Prostate gland (tissue), 2 donors: Measurements from ENCODE around the gene CRYBB3.

Experiments used
- POLR2A ChIP-seq: fragments of 450-650 bp; IDR thresholded peaks from one replicate; pipeline ENCODE4 v1.6.1; 2016; ENCODE audit warnings: antibody characterized with exemption, mild to moderate bottlenecking
- POLR2AphosphoS5 ChIP-seq: sonication (generic); formaldehyde crosslinking; IDR thresholded peaks from one replicate; pipeline ENCODE4 v1.6.1; 2017; ENCODE audit warnings: antibody characterized with exemption
- TF ChIP-seq, protein P1 (sequence below), 4 experiments: fragments of 200-600 bp in 2 of 4; fragments of 450-650 bp in 2 of 4; sonication (generic) in 2 of 4; IDR thresholded peaks; 1 replicate in 3 of 4; 2 replicates in 1 of 4; pipeline ENCODE4 v1.5.1; 2016 to 2019; ENCODE audit warnings: antibody characterized with exemption in 4 of 4, mild to moderate bottlenecking in 2 of 4, moderate library complexity in 2 of 4

DNA sequence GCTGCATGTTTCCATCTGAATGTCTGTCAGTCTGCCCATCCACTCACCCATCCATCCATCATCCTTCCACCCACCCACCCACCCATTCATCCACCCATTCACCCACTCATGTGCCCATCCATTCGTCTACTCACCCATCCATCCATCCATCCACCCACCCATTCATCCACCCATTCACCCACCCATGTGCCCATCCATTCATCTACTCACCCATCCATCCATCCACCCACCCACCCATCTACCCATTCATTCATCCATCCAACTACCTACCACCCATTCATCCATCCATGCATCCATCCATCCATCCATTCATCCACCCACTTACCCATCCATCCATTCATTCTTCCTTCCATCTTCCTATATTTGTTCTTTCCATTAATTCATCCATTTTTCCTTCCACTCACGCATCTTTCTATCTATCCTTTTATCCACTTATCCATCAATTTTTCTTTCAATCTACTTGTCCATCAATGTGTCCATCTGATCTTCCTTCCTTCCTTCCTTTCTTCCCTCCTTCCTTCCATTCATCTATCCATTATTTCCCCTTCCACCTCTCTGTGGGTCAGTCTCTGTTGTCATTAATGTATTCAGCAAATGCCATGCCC, 8.0 kb downstream of the CRYBB3 start:
- TF ChIP-seq, protein P1, sequence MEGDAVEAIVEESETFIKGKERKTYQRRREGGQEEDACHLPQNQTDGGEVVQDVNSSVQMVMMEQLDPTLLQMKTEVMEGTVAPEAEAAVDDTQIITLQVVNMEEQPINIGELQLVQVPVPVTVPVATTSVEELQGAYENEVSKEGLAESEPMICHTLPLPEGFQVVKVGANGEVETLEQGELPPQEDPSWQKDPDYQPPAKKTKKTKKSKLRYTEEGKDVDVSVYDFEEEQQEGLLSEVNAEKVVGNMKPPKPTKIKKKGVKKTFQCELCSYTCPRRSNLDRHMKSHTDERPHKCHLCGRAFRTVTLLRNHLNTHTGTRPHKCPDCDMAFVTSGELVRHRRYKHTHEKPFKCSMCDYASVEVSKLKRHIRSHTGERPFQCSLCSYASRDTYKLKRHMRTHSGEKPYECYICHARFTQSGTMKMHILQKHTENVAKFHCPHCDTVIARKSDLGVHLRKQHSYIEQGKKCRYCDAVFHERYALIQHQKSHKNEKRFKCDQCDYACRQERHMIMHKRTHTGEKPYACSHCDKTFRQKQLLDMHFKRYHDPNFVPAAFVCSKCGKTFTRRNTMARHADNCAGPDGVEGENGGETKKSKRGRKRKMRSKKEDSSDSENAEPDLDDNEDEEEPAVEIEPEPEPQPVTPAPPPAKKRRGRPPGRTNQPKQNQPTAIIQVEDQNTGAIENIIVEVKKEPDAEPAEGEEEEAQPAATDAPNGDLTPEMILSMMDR (IDR thresholded peaks at IDR 0.05): no peak
- TF ChIP-seq POLR2A: no peak
- no peak for TF ChIP-seq POLR2AphosphoS5
